Measurements from ENCODE around the gene SEPTIN6.

GRCh38 chrX:119686087-119686691 is 6.8 kb downstream of the SEPTIN6 start:
- TF ChIP-seq CTCF (IDR thresholded peaks at IDR 0.05) (no peak), POLR2A (IDR thresholded peaks at IDR 0.05) (no peak)
